Measurements from ENCODE around the gene TEKTIP1.

Gene TEKTIP1

DNA sequence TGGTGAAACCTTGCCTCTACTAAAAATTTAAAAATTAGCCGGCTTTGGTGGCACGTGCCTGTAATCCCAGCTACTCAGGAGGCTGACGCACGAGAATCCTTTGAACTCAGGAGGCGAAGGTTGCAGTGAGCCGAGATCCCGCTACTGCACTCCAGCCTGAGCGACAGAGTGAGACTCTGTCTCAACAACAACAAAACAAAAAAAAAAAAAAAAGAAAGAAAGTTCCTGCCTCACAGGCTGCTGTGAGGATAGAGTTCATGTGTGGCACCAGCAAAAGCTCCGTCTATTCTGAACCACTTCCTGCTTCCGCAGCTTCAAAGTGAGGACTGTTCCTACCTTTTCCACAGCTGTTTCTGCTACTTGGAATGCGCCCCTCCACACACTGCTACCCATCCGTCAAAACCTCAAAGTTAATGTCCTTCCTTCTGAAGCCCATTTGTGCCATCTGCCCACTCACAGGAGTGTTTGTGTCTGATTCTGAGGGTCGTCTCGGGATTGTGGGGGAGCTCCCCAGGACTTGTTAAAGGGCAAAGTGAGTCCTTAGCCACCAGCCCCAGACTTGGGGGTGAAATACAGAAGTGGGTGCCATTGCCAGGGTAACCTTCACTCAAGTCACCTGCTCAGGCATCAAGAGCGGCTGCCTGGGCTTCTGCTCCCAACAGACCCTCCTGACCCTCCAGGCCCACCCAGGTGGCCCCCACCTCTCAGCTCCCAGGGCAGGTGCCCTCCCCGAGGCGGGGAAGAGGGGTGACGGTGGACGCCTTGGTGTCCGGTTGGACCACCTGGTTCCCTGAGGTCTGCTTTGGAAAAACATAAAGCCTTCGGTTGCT, 15.5 kb downstream of the TEKTIP1 start:
- peak overlapping the region; percentile 42 for H3K4me3 ChIP-seq (ENCODE audit: low read depth, low read length)
- peak; percentile 59 for DNase-seq (ENCODE audit: low read depth)
- TF ChIP-seq, protein P1, sequence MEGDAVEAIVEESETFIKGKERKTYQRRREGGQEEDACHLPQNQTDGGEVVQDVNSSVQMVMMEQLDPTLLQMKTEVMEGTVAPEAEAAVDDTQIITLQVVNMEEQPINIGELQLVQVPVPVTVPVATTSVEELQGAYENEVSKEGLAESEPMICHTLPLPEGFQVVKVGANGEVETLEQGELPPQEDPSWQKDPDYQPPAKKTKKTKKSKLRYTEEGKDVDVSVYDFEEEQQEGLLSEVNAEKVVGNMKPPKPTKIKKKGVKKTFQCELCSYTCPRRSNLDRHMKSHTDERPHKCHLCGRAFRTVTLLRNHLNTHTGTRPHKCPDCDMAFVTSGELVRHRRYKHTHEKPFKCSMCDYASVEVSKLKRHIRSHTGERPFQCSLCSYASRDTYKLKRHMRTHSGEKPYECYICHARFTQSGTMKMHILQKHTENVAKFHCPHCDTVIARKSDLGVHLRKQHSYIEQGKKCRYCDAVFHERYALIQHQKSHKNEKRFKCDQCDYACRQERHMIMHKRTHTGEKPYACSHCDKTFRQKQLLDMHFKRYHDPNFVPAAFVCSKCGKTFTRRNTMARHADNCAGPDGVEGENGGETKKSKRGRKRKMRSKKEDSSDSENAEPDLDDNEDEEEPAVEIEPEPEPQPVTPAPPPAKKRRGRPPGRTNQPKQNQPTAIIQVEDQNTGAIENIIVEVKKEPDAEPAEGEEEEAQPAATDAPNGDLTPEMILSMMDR (IDR thresholded peaks at IDR 0.05; ENCODE audit: insufficient read depth, low read depth, low read length, missing control alignments) = no peak

DNA sequence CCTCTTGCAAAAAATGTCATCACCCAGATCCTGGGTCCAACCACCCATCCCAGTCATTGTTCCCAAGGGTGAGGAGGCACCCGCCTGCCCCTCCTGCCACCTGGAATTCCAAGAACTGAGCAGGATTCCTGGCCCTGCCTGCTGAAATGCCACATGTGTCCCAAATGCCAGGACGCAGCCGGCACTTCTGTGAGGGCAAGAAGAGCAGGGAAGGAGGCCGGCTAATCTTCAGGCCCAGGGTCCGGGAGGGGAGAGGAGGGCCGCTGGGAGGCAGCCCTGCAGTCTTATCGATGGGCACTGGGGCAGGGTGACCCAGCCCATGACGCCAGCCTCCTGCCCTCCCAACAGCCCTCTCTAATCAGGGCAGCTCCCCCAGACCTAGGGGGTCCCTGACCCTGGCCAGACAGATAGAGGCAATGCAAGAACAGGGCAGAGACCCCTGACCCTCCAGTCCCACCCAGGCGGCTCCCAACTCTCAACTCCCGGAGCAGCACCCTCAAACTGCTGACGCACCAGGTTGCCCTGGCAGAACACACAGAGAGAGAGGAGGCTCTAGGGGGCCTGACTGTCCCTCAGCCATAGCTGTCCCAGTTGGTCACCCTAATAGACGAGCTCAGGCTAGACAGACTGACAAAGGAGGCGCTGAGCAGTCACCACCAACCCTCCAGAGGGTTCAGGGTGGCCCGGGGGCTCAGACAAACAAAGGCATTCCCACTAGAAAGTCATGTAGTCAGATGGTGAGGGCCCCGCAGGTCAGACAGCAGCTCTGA, 16.9 kb downstream of the TEKTIP1 start:
- no peak for DNase-seq (ENCODE audit: low read depth)
- peak overlapping the region; percentile 75 for H3K4me3 ChIP-seq (ENCODE audit: low read depth, low read length)
- TF ChIP-seq, protein P1 (IDR thresholded peaks at IDR 0.05; ENCODE audit: insufficient read depth, low read depth, low read length, missing control alignments) = no peak

DNA sequence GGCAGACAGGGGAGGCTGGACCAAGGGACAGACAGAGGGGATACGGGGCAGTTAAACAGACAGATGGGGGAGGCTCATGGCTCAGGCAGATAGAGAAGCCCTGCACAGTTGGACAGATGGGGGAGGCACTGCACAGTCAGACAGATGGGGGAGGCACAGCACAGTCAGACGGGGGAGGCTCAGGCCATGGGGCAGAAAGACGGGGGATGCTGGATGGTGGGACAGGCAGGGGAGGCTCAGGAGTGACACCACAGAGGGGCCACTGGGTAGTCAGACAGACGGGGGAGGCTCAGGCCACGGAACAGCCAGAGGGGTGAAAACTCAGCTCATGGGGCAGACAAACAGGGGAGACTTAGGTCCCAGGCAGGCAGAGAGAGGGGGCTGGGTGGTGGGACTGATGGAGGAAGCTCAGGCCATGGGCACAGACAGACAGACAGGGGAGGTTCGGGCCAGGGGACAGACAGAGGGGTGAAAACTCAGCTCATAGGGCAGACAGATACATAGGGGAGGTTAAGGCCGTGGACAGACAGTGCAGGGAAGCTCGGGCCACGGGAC, 17.5 kb downstream of the TEKTIP1 start:
- TF ChIP-seq, protein P1 (IDR thresholded peaks at IDR 0.05; ENCODE audit: insufficient read depth, low read depth, low read length, missing control alignments) = no peak
- H3K4me3 ChIP-seq (ENCODE audit: low read depth, low read length) = peak overlapping the region; percentile 75
- no peak for DNase-seq (ENCODE audit: low read depth)

DNA sequence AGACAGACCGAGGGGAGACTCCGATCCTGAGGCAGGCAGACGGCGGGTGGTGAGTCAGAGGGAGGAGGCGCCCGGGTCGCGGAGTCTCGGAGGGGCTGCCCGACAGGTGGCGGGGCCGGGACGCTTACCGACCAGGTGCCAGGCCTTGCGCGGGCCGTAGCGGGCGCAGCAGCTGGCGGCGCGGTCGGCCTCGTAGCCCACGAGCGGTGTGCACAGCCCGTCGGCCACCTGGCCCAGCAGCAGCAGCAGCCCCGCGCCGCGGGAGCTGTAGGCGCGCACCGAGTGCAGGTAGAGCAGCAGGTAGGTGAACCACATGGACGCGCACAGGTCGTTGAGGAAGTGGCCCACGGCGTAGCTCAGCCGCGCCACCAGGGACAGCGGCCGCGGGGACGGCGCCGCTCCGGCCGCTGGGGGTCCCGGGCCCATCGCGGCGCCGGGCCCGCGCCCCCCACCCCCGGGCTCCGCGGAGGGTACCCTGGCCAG, 18.0 kb downstream of the TEKTIP1 start:
- H3K4me3 ChIP-seq (ENCODE audit: low read depth, low read length) = peak overlapping the region; percentile 75
- DNase-seq (ENCODE audit: low read depth) = peak; percentile 55
- TF ChIP-seq, protein P1 (IDR thresholded peaks at IDR 0.05; ENCODE audit: insufficient read depth, low read depth, low read length, missing control alignments) = no peak

DNA sequence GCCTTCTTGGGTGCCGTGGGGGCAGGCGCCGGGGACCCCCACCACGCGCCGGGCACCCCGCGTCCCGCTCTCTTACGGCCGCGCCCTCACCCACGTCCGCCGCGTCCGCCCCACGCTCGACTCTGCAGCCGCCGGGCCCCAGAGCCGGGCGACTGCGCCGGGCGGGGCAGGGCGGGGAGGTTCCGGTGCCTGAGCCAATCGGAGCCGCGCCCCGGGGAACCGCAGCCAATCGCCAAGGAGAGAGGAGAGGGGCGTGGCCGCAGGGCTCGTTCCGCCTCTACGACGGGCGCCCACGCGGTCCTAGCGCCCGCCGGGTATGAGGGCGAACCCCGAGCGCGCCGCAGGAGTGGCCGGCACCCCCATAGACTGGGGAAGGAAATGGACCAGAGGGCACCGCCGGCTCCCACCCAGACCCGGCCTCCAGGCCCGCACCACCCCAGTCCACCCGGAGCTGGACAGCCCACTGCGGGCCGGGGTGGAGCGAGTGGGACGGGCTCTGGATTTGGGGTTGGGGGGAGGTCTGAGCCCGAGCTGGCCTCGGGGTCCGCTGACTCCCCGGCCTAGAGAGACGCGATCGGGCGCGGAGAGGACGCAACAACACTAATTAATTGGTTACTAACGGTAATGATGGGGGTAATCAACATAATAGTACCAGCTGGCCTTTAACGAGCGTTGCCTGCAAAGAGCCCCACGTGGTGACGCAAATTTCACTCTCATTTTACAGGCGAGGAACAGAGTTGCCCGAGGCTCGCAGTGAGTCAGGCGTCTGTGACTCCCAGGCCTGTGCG, 18.7 kb downstream of the TEKTIP1 start, which contains the start of gene MFSD12:
Gene MFSD12, minus strand, starts transcription at position 126 of the 788 bp plus-strand sequence. CDS start 183 bp downstream, outside the sequence.
- TF ChIP-seq, protein P1 (IDR thresholded peaks at IDR 0.05; ENCODE audit: insufficient read depth, low read depth, low read length, missing control alignments) = no peak
- DNase-seq (ENCODE audit: low read depth) = peak; percentile 97
- peak within 1 kb of the TSS; percentile 88 for H3K4me3 ChIP-seq (ENCODE audit: low read depth, low read length)
